Ovary (tissue), 9 donors: ENCODE measurements around the gene ATN1. TPM values are rescaled to one million over a fixed set of nuclear protein-coding genes. Genes with fewer than 3 reads are reported as not detected.

Experiments used
- DNase-seq, 5 donors: peaks; one replicate each; pipeline ENCODE4 v3.0.0-alpha.2; 2019 to 2020
- H3K27ac ChIP-seq, 2 donors: fragments of 200-600 bp; one replicate each; pipeline versions ENCODE4 v1.5.1 to v1.8.0; 2019 to 2022
- H3K27me3 ChIP-seq: fragments of 200-600 bp; one replicate; pipeline ENCODE4 v1.8.0; 2022
- H3K36me3 ChIP-seq: fragments of 200-600 bp; sonication (generic); one replicate; pipeline ENCODE4 v1.5.1; 2019
- H3K4me1 ChIP-seq: one replicate; pipeline ENCODE4 v1.8.1; 2013; ENCODE audit warnings: mild to moderate bottlenecking, moderate library complexity; ENCODE audit not compliant: insufficient read depth
- H3K4me3 ChIP-seq: fragments of 200-600 bp; sonication (generic); one replicate; pipeline ENCODE4 v1.5.1; 2017
- H3K9me3 ChIP-seq, 2 donors: fragments of 200-600 bp in 1 of 2; sonication (generic) in 1 of 2; one replicate each; pipeline versions ENCODE4 v1.5.1 to v1.8.1; 2013 to 2019; ENCODE audit warnings: mild to moderate bottlenecking in 1 of 2, moderate library complexity in 1 of 2
- EP300 ChIP-seq: sonication (generic); formaldehyde crosslinking; IDR thresholded peaks from one replicate; pipeline ENCODE4 v1.6.1; 2017; ENCODE audit warnings: antibody characterized with exemption
- POLR2A ChIP-seq: fragments of 450-650 bp; IDR thresholded peaks from one replicate; pipeline ENCODE4 v1.6.1; 2017; ENCODE audit warnings: antibody characterized with exemption, mild to moderate bottlenecking, moderate library complexity
- WGBS, 3 donors: extraction: QIAGEN DNeasy Blood & Tissue Kit in 1 of 3; methylation state at CpG; one replicate each; pipeline versions ENCODE4 v1.1.5 to v1.1.7; 2013 to 2017; 5-methylcytosine and 5-hydroxymethylcytosine counted together
- intact Hi-C, 4 donors: fragments of 100-400 bp; cut with DNase I; formaldehyde crosslinking; loops; one replicate each; pipeline versions ENCODE4 v1.11.0 to v1.15.1; 2022 to 2023
- polyA plus RNA-seq, 2 donors: library from polyadenylated mRNA; stranded (reverse); fragments of 200-250 nt in 1 of 2; fragments of 350-450 nt in 1 of 2; fragmentation: Illumina TruSeq in 1 of 2; extraction: RNeasy Lipid Tissue Mini Kit (QIAGEN cat#74804) in 1 of 2; gene quantifications; one replicate each; pipeline ENCODE4 v1.2.3, GENCODE V29; 2013 to 2014
- total RNA-seq, 7 donors: library from RNA; depleted of rRNA in 2 of 7; stranded (reverse); fragments of >200 nt in 2 of 7; fragmentation: NEBNext Ultra II Directional in 3 of 7; extraction: Animal tissue kit (Norgen Biotek cat#: 25700) in 3 of 7; gene quantifications; one replicate each; pipeline versions ENCODE4 v1.1.0 to v1.2.4, GENCODE V29; 2016 to 2023
- TF ChIP-seq, protein P1 (sequence below), 3 donors: fragments of 450-650 bp in 2 of 3; fragments of 200-600 bp in 1 of 3; IDR thresholded peaks; one replicate each; pipeline versions ENCODE4 v1.5.1 to v1.8.0; 2016 to 2022; ENCODE audit warnings: antibody characterized with exemption in 3 of 3, mild to moderate bottlenecking in 1 of 3
- donor health status: DM: no; HTN: no; CAD: no; lungs with moderate emphysema.
- donor health status: DM: no; HTN: no; CAD: no.
- donor health status: Bipolar disorder and iron deficiency.
- donor health status: DM: yes; HTN: yes; CAD: no.
- donor health status: DM: no; HTN: no; CAD: no.
- donor health status: DM: yes; HTN: yes; CAD: no.

Gene ATN1
- total and polyA plus RNA-seq, 9 donors: 41.6 to 324 (median 197) TPM

DNA sequence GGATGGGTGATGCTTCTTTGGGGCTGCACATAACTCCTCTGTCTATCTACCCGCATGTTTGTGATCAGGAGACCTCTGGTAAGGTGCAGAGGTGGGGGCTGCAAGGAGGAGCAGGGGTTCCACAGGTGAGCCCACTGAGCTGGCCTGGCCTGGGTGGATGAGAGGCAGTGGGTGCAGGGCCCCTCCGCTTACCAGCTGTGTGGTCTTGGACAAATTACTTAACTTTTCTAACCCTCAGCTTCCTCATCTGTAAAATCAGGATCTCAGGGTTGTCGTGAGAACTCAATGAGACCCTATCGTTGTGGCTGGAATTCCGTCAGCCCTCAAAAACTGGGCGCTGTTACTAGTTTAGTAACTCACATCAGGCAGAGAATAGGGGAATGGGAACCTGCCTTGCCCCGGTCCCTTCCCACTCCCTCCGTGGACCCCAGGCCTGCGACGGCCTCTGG, 30.9 kb downstream of the ATN1 start:
- WGBS, 3 donors: 77 to 86% (median 81%) methylated on average over 10 of the region's 10 CpGs
- Histone ChIP-seq H3K27me3 (no peaks in the 10 kb centered on the region), H3K27ac (no peak overlapping the region), H3K9me3 (no peaks in the 10 kb centered on the region), H3K36me3 (no peaks in the 10 kb centered on the region), H3K4me3 (no peak overlapping the region), H3K4me1 (peaks cover 8% of the 10 kb centered on the region)
- intact Hi-C loops: no loop called here
- DNase-seq: peak in 1 of 5 donors; percentile 21
- TF ChIP-seq POLR2A: no peak

DNA sequence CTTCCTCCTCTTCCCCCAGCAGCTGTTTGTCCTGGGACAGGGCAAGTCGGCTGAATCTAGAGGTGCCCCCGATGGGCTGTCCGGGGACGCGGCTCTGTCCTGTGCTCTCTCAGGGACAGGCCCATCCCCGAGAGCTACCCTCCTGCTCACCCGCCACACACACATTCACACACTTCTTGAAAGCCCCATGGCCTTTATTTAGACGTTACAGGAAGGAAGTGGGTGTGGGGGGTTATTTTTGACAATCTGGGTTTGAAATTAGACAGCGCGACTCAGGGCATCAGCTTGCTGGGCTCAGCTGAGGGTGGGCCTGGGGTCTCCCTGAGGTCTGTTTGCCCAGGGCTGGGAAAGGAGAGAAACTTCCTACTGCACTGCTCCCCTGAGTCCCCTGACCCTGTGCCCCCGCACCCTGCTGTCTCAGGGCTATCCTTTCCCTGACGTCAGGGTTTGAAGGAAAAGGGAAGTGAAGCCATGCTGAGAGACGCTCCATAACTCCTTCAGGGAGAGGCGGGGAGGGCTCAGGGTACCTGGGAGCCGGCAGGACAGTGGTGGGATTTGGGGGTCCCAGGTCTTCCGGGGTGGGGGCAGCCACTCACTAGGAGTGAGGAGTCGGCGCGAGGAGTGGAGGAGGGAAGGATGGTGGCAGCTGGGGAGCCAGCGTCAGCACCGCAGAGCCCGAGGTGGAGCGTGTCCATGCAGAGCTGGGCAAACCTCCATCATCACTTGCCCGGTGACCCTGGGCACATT, 31.5 kb downstream of the ATN1 start:
- Histone ChIP-seq H3K27me3 (no peaks in the 10 kb centered on the region), H3K4me3 (no peak overlapping the region), H3K4me1 (peaks cover 8% of the 10 kb centered on the region), H3K9me3 (no peaks in the 10 kb centered on the region), H3K36me3 (no peaks in the 10 kb centered on the region), H3K27ac (no peak overlapping the region)
- WGBS, 3 donors: 70 to 78% (median 76%) methylated on average over 24 of the region's 24 CpGs
- TF ChIP-seq, protein P1, sequence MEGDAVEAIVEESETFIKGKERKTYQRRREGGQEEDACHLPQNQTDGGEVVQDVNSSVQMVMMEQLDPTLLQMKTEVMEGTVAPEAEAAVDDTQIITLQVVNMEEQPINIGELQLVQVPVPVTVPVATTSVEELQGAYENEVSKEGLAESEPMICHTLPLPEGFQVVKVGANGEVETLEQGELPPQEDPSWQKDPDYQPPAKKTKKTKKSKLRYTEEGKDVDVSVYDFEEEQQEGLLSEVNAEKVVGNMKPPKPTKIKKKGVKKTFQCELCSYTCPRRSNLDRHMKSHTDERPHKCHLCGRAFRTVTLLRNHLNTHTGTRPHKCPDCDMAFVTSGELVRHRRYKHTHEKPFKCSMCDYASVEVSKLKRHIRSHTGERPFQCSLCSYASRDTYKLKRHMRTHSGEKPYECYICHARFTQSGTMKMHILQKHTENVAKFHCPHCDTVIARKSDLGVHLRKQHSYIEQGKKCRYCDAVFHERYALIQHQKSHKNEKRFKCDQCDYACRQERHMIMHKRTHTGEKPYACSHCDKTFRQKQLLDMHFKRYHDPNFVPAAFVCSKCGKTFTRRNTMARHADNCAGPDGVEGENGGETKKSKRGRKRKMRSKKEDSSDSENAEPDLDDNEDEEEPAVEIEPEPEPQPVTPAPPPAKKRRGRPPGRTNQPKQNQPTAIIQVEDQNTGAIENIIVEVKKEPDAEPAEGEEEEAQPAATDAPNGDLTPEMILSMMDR (IDR thresholded peaks at IDR 0.05): no peak
- TF ChIP-seq POLR2A (no peak), EP300 (no peak)
- intact Hi-C loops: no loop called here
- DNase-seq: peak in 1 of 5 donors; percentile 30

DNA sequence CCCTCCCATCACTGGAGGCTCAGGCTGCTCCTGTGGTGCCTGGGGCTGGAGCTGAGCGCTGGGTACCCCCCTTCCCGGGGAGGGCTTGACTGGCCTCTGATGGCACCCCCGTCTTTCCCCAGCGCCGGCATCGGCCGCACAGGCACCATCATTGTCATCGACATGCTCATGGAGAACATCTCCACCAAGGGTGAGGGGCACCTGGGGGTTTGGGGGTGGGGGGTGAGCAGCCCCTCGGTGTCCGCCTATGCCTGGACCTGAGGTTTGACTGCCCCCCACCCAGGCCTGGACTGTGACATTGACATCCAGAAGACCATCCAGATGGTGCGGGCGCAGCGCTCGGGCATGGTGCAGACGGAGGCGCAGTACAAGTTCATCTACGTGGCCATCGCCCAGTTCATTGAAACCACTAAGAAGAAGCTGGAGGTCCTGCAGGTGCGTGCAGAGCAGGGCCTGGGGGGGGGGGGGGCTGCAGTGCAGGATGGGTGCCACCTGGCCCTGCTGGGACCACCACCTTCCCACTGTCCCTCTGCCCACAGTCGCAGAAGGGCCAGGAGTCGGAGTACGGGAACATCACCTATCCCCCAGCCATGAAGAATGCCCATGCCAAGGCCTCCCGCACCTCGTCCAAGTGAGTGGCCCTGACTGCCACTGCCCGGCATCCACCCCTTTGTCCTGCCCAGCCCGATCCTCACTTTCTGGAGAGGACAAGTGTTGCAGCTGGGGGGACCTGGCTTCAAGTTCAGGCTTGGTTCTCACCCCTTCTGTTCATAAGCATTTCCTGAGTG, 32.2 kb downstream of the ATN1 start:
- Histone ChIP-seq H3K27ac (no peak overlapping the region), H3K27me3 (no peaks in the 10 kb centered on the region), H3K9me3 (no peaks in the 10 kb centered on the region), H3K36me3 (no peaks in the 10 kb centered on the region), H3K4me3 (no peak overlapping the region), H3K4me1 (peaks cover 8% of the 10 kb centered on the region)
- 89 to 91% (median 91%) methylated on average over 26 of the region's 26 CpGs for WGBS, 3 donors
- DNase-seq: peak in 2 of 5 donors; percentile 26 to 37
- no peak for TF ChIP-seq POLR2A
- TF ChIP-seq, protein P1 (IDR thresholded peaks at IDR 0.05): no peak
- TF ChIP-seq EP300: no peak
- intact Hi-C loops: loop anchor here in 2 of 4 donors (10.0 kb wide), 1 partner anchor 95 kb away; the partner anchor contains the start of gene TPI1 (in 2 of the 2)

DNA sequence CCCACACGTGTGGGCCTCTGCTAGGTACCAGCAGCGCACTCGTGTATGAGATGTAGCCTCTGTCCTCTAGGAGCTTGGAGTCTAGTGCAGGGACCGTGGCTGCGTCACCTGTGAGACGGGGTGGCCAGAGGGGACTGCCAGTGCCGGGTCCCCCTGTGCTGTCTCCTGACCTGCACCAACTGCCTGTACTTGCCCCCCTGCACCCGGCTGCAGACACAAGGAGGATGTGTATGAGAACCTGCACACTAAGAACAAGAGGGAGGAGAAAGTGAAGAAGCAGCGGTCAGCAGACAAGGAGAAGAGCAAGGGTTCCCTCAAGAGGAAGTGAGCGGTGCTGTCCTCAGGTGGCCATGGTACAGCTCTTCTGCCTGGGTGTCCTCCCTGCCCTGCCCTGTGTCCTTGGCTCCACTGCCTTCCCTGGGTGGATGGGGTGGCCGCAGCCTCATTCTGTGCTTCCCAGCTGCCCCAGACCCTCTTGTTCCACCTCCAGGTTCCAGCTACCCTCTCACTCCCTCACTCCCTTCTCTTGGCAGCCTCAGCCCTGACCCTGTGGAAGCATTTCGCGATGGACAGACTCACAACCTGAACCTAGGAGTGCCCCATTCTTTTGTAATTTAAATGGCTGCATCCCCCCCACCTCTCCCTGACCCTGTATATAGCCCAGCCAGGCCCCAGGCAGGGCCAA, 33.0 kb downstream of the ATN1 start:
- no peaks in the 10 kb centered on the region for H3K27me3 ChIP-seq
- no peaks in the 10 kb centered on the region for H3K9me3 ChIP-seq
- intact Hi-C loops: loop anchor here in 2 of 4 donors (10.0 kb wide), 1 partner anchor 96 kb away; the partner anchor contains the start of gene TPI1 (in 2 of the 2)
- TF ChIP-seq EP300: no peak
- TF ChIP-seq, protein P1 (IDR thresholded peaks at IDR 0.05): no peak
- no peak for TF ChIP-seq POLR2A
- H3K27ac ChIP-seq: no peak overlapping the region
- no peak overlapping the region for H3K4me3 ChIP-seq
- WGBS, 3 donors: 58 to 66% (median 63%) methylated on average over 13 of the region's 13 CpGs
- DNase-seq: peak in 4 of 5 donors; percentile 28 to 45 (median 32)
- no peaks in the 10 kb centered on the region for H3K36me3 ChIP-seq
- H3K4me1 ChIP-seq: peaks cover 8% of the 10 kb centered on the region
